HepG2 (cell line): ENCODE data around the gene PGGT1B. TPM values are rescaled to one million over a fixed set of nuclear protein-coding genes. Genes with fewer than 3 reads are reported as not detected.

ENCODE experiments used
- GFI1 ChIP-seq: sonication (generic); formaldehyde crosslinking; IDR thresholded peaks from 2 replicates; pipeline ENCODE4 v1.5.0; 2020; ENCODE audit warnings: missing genetic modification reagents, mild to moderate bottlenecking, borderline replicate concordance
- HMG20B ChIP-seq: conservative IDR thresholded peaks from 2 replicates; pipeline ENCODE4 v1.6.1; 2016; ENCODE audit warnings: missing genetic modification reagents, missing compliant biosample characterization
- KMT2B ChIP-seq: IDR thresholded peaks from 2 replicates; pipeline ENCODE4 v1.6.1; 2016; ENCODE audit warnings: missing genetic modification reagents, missing compliant biosample characterization
- NFIB ChIP-seq: sonication (generic); formaldehyde crosslinking; IDR thresholded peaks from 2 replicates; pipeline ENCODE4 v1.9.0; 2021; ENCODE audit warnings: missing genetic modification reagents, mild to moderate bottlenecking, borderline replicate concordance
- STAT5B ChIP-seq: sonication (generic); formaldehyde crosslinking; IDR thresholded peaks from 2 replicates; pipeline ENCODE4 v1.4.0; 2020; ENCODE audit warnings: missing genetic modification reagents
- TBP ChIP-seq: sonication (generic); formaldehyde crosslinking; IDR thresholded peaks from 2 replicates; pipeline ENCODE4 v1.5.0; 2020; ENCODE audit warnings: missing genetic modification reagents
- ZNF367 ChIP-seq: sonication (generic); formaldehyde crosslinking; IDR thresholded peaks from 2 replicates; pipeline ENCODE4 v1.4.0; 2020; ENCODE audit warnings: missing genetic modification reagents, borderline replicate concordance
- ZNF530 ChIP-seq: sonication (generic); formaldehyde crosslinking; IDR thresholded peaks from 2 replicates; pipeline ENCODE4 v1.5.0; 2020; ENCODE audit warnings: low read depth, mild to moderate bottlenecking, missing genetic modification reagents
- ZNF816 ChIP-seq: sonication (generic); formaldehyde crosslinking; IDR thresholded peaks from 2 replicates; pipeline ENCODE4 v1.8.0; 2022; ENCODE audit warnings: missing genetic modification reagents, mild to moderate bottlenecking, borderline replicate concordance
- polyA plus RNA-seq, 8 experiments: library from polyadenylated mRNA; depleted of rRNA in 3 of 8; stranded (reverse) in 7 of 8; unstranded in 1 of 8; fragments of >200 nt; fragmentation: Illumina TruSeq in 4 of 8; extraction: Trizol in 4 of 8; gene quantifications; 2 replicates each; pipeline versions ENCODE4 v1.2.1 to v1.2.3, GENCODE V29; 2011 to 2016; ENCODE audit warnings: low read depth in 4 of 8, missing spikeins in 1 of 8, mixed read lengths in 1 of 8; ENCODE audit not compliant: insufficient read depth in 1 of 8
- total RNA-seq, 5 experiments: library from RNA; depleted of rRNA; stranded (reverse); fragments of >200 nt; fragmentation: Illumina TruSeq; extraction: Trizol; gene quantifications; 2 replicates each; pipeline ENCODE4 v1.2.3, GENCODE V29; 2016; ENCODE audit warnings: low read depth in 1 of 5
- TF ChIP-seq, protein P1 (sequence below): sonication (generic); formaldehyde crosslinking; IDR thresholded peaks from 2 replicates; pipeline ENCODE4 v1.4.0; 2020; ENCODE audit warnings: missing genetic modification reagents
- TF ChIP-seq, protein P2 (sequence below): sonication (generic); formaldehyde crosslinking; IDR thresholded peaks from 2 replicates; pipeline ENCODE4 v1.4.0; 2020; ENCODE audit warnings: mild to moderate bottlenecking, low read depth, missing genetic modification reagents
- TF ChIP-seq, protein P3 (sequence below): sonication (generic); formaldehyde crosslinking; IDR thresholded peaks from 2 replicates; pipeline ENCODE4 v1.4.0; 2020; ENCODE audit warnings: missing genetic modification reagents, borderline replicate concordance
- TF ChIP-seq, protein P4 (sequence below): sonication (generic); formaldehyde crosslinking; IDR thresholded peaks from 2 replicates; pipeline ENCODE4 v1.4.0; 2020; ENCODE audit warnings: missing genetic modification reagents, borderline replicate concordance

The PGGT1B gene
- total and polyA plus RNA-seq, 2 of the 13 experiments (the other 11 are each of a cell fraction or from before 2014, with no cell fraction given) = 2.4 to 42.7 TPM

DNA sequence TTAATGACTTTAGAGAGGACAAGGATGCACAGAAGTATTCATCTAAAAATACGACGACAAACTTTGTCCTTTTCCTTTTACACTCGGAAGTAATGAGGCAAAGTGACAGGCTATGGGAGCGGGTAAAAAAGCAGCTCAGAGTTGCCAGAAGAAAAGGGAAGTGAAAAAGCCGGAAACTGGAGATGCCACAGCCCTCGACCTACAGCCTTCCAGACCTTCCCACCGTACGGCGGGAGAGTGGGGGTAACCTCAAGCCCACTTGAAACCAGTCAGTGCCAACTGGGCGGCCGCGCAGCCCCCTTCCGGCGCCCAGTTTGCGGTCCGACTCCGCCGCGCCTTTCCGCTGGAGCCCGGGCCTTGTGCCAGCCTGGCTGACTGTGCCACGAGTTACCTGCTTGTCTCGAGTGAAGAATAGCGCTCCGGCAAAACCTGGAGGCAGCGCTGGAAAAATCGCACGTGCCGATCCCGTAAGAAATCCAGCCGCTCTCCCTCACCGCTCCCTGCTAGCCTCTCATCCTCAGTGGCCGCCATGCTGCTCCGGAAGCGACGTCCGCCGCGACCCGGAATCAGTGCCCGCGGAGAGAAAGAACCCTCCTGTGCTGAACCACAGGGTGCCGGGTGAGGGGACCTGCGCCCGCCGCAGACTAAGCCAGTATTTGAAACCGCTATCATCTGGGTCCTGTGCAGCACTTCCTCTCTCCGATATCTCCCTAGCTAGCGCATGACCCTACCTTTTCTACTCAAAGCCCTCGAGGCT lies at the start of gene PGGT1B (continued):
- TF ChIP-seq, protein P1, sequence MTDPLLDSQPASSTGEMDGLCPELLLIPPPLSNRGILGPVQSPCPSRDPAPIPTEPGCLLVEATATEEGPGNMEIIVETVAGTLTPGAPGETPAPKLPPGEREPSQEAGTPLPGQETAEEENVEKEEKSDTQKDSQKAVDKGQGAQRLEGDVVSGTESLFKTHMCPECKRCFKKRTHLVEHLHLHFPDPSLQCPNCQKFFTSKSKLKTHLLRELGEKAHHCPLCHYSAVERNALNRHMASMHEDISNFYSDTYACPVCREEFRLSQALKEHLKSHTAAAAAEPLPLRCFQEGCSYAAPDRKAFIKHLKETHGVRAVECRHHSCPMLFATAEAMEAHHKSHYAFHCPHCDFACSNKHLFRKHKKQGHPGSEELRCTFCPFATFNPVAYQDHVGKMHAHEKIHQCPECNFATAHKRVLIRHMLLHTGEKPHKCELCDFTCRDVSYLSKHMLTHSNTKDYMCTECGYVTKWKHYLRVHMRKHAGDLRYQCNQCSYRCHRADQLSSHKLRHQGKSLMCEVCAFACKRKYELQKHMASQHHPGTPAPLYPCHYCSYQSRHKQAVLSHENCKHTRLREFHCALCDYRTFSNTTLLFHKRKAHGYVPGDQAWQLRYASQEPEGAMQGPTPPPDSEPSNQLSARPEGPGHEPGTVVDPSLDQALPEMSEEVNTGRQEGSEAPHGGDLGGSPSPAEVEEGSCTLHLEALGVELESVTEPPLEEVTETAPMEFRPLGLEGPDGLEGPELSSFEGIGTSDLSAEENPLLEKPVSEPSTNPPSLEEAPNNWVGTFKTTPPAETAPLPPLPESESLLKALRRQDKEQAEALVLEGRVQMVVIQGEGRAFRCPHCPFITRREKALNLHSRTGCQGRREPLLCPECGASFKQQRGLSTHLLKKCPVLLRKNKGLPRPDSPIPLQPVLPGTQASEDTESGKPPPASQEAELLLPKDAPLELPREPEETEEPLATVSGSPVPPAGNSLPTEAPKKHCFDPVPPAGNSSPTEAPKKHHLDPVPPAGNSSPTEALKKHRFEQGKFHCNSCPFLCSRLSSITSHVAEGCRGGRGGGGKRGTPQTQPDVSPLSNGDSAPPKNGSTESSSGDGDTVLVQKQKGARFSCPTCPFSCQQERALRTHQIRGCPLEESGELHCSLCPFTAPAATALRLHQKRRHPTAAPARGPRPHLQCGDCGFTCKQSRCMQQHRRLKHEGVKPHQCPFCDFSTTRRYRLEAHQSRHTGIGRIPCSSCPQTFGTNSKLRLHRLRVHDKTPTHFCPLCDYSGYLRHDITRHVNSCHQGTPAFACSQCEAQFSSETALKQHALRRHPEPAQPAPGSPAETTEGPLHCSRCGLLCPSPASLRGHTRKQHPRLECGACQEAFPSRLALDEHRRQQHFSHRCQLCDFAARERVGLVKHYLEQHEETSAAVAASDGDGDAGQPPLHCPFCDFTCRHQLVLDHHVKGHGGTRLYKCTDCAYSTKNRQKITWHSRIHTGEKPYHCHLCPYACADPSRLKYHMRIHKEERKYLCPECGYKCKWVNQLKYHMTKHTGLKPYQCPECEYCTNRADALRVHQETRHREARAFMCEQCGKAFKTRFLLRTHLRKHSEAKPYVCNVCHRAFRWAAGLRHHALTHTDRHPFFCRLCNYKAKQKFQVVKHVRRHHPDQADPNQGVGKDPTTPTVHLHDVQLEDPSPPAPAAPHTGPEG (CRISPR knock-in tag) = no peak
- TF ChIP-seq NFIB (CRISPR knock-in tag) = no peak
- TF ChIP-seq HMG20B (CRISPR knock-in tag) = peak; percentile 57; the same call in 1 of the 2 replicates
- peak; percentile 20; the same call in 1 of the 2 replicates for TF ChIP-seq STAT5B (CRISPR knock-in tag)
- no peak; the same call in 1 of the 2 replicates for TF ChIP-seq GFI1 (CRISPR knock-in tag)
- no peak for TF ChIP-seq ZNF530 (CRISPR knock-in tag)
- TF ChIP-seq, protein P2, sequence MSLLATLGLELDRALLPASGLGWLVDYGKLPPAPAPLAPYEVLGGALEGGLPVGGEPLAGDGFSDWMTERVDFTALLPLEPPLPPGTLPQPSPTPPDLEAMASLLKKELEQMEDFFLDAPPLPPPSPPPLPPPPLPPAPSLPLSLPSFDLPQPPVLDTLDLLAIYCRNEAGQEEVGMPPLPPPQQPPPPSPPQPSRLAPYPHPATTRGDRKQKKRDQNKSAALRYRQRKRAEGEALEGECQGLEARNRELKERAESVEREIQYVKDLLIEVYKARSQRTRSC = no peak
- TF ChIP-seq ZNF816 (CRISPR knock-in tag) = no peak
- TF ChIP-seq, protein P3, sequence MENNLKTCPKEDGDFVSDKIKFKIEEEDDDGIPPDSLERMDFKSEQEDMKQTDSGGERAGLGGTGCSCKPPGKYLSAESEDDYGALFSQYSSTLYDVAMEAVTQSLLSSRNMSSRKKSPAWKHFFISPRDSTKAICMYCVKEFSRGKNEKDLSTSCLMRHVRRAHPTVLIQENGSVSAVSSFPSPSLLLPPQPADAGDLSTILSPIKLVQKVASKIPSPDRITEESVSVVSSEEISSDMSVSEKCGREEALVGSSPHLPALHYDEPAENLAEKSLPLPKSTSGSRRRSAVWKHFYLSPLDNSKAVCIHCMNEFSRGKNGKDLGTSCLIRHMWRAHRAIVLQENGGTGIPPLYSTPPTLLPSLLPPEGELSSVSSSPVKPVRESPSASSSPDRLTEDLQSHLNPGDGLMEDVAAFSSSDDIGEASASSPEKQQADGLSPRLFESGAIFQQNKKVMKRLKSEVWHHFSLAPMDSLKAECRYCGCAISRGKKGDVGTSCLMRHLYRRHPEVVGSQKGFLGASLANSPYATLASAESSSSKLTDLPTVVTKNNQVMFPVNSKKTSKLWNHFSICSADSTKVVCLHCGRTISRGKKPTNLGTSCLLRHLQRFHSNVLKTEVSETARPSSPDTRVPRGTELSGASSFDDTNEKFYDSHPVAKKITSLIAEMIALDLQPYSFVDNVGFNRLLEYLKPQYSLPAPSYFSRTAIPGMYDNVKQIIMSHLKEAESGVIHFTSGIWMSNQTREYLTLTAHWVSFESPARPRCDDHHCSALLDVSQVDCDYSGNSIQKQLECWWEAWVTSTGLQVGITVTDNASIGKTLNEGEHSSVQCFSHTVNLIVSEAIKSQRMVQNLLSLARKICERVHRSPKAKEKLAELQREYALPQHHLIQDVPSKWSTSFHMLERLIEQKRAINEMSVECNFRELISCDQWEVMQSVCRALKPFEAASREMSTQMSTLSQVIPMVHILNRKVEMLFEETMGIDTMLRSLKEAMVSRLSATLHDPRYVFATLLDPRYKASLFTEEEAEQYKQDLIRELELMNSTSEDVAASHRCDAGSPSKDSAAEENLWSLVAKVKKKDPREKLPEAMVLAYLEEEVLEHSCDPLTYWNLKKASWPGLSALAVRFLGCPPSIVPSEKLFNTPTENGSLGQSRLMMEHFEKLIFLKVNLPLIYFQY = no peak
- no peak for TF ChIP-seq TBP (CRISPR knock-in tag)
- peak; percentile 98 for TF ChIP-seq KMT2B
- TF ChIP-seq ZNF367 (CRISPR knock-in tag) = no peak
- TF ChIP-seq, protein P4, sequence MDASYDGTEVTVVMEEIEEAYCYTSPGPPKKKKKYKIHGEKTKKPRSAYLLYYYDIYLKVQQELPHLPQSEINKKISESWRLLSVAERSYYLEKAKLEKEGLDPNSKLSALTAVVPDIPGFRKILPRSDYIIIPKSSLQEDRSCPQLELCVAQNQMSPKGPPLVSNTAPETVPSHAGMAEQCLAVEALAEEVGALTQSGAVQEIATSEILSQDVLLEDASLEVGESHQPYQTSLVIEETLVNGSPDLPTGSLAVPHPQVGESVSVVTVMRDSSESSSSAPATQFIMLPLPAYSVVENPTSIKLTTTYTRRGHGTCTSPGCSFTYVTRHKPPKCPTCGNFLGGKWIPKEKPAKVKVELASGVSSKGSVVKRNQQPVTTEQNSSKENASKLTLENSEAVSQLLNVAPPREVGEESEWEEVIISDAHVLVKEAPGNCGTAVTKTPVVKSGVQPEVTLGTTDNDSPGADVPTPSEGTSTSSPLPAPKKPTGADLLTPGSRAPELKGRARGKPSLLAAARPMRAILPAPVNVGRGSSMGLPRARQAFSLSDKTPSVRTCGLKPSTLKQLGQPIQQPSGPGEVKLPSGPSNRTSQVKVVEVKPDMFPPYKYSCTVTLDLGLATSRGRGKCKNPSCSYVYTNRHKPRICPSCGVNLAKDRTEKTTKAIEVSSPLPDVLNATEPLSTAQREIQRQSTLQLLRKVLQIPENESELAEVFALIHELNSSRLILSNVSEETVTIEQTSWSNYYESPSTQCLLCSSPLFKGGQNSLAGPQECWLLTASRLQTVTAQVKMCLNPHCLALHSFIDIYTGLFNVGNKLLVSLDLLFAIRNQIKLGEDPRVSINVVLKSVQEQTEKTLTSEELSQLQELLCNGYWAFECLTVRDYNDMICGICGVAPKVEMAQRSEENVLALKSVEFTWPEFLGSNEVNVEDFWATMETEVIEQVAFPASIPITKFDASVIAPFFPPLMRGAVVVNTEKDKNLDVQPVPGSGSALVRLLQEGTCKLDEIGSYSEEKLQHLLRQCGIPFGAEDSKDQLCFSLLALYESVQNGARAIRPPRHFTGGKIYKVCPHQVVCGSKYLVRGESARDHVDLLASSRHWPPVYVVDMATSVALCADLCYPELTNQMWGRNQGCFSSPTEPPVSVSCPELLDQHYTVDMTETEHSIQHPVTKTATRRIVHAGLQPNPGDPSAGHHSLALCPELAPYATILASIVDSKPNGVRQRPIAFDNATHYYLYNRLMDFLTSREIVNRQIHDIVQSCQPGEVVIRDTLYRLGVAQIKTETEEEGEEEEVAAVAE (CRISPR knock-in tag) = 0 out of 2 replicates have a peak, but pooled peaks have one; percentile 69
